ENCODE data around the gene SGPP2.

The SGPP2 gene

DNA sequence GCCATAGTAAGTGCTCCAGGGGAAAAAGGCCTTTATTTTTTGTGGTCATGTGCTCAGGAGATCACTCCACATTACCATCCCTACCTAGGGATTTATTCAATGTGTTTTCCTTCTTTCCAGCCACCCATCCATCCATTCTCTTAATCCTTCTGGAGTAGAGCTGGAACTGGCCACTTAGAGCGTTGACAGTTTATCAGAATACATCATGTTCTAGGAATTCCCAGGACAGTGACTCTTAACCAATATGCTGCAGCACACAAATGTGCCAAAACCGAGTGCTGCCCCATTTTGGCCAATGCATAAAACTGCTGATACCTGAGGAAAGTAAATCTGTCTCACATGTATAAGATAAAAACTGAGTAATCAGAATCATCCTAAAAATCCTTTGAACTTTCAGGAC lies 167.8 kb downstream of the SGPP2 start:
- DNase-seq, result no peak

DNA sequence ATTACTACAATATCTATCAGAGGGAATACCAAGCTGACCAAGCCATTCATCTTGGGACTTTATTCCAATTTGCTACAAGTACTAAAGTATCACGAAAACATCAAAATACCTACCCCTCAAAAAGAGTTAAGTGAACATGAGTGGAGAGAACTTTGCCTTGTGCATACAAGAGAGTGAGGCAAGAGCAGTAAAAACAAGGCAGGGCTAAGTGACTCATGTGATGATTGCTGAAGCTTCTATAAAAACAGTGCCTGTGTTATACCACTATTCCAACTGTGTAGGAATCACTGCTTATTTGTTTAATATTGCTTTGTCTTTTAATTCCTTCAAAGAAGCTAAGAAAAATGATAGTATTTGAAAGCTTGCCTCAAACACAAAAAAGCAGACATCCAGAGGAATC lies 170.3 kb downstream of the SGPP2 start:
- DNase-seq, result no peak

DNA sequence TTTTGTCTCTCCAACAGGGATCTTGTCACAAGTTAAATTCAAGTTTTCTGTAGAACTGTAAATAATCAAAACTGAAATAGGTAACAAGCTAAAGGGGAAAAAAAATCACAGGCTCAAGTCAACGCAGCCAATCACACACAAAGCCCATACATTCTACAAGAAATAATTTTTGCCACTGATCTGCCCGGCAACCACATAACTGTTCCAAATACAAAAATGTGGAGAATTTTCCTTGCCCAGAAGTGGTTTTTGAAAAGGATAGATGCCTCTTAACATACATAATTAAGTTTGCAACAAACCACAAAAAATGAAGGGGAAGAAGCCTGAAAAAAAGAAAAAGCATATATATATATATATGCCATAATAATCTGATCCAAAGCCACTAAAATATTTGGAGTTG lies 171.2 kb downstream of the SGPP2 start:
- no peak for DNase-seq

DNA sequence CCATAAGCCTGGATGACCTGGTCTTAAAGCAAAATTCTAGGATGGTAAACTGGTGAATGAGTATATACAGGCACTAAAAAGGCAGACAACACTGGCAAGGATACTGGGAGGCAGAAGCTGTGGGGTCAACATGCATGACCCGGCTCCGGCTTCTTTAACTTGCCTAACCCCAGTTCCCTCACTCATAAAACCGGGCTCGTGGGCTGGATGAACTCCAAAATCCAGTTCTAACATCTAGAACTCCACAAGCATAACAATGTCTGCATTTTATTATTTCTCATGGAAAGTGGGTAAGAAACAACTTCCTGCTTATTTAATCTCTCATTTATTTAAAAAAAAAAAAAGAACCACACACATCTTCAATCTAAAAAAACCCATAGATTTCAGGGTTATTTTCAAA lies 174.3 kb downstream of the SGPP2 start:
- no peak for DNase-seq

DNA sequence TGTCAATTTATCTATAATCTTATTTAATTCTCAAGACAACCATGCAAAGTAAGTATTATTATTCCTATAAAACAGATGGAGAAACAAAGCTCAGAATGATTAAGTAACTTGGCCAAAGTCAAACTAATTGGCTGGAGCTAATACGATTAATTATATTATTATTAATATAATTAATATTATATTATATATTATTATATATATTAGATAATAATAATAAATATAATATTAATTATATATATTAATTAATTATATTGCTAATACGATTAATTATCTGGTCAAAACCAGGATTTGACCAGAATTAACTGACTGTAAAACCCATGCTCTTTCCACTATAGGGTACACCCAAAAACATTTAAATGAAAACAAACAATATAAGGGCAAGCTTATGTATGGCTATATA lies 179.2 kb downstream of the SGPP2 start:
- DNase-seq, result no peak

DNA sequence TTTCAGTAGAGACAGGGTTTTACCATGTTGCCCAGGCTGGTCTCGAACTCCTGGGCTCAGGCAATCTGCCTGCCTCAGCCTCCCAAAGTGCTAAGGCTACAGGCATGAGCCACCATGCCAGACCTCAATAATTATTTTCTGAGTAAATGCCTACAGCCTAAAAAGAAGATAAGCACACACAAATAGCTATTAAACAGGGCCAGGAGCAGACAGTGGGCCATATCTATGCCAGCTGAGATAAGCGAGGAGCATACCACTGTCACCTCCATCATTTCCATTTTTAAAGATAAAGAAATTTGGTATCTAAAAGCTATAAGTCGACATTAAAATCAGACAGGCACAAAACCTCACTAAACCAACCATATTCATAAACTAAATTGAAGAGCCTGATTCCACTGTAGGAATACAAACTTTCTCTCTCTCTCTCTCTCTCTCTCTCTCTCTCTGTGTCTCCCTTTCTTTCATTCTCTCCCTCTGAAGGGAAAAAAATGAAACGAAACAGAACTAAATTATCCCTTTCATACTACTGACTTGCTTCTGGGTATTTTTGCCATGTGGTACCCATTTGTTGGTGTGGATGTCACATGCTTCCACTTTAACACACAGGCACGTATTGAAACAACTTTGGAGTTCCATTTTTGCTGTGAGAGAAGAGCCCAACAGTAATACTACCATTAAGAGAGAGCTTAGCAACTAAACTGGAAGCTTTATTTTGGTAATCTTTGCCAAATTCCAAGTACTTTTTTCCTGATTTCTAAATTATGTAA lies 180.6 kb downstream of the SGPP2 start:
- DNase-seq, result no peak

DNA sequence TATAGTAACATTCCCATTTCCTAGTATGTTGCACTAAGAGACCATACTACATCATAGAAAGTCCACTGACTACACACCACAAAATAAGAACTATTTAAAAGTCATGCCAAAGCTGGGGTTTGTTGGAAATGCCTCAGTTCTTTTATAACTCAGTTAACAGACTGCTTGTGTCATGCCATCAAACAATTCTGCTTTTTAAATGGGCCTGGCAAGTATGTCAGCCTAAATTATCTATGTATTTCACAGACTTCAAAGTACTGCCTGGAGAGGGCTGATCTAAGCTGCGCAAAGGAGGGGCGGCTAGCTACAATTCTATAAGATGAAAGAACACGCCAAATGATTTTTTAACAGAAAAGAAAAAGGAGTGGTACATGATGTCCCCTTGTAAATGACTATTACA lies 182.0 kb downstream of the SGPP2 start:
- no peak for DNase-seq

DNA sequence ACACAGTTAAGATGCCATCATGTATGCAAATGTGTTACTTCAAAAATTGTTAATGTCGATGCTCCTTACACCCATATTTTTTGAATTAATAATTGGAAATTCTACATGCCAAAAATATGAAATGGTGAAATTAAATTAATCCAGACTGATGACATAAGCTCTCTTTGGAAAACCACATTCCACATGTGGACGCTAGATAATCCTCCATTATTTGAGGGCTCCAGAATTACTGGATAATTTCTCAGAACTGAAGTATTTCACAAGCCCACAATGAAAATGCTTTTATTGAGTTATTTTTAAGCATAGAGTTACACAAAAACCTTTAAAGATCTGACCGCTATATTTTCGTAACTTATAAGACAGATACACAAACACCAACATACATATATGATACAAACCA lies 183.7 kb downstream of the SGPP2 start:
- no peak for DNase-seq

DNA sequence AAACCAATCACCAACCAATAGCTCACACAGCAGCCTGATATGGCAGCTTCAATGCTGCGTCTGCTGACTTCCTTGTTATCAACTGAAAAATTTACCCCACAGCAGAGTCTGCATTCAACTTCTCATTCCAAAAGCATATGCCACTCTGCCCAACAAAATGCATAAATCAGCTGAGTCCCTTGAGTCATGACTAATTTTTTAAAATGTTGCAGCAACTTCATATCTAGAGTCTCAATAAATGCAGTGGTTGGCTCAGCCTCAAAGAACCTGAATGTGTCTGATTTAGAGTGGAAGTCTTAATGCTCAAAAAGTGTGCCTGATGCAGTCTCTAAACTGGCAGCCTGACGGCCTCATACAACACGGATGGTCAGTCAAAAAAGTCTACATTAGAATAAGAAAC lies 185.0 kb downstream of the SGPP2 start:
- DNase-seq, result no peak

Measured in NCI-H446 (cell line).